Hepatocyte (in vitro differentiated cells): ENCODE measurements around the gene DNAI2.

ENCODE experiments used
- EZH2 ChIP-seq: fragments of 200-600 bp; sonication (generic); IDR thresholded peaks from 2 replicates; pipeline ENCODE4 v1.6.1; 2016; ENCODE audit warnings: antibody characterized with exemption, mild to moderate bottlenecking, borderline replicate concordance
- EZH2phosphoT487 ChIP-seq: fragments of 200-600 bp; sonication (generic); IDR thresholded peaks from one replicate; pipeline ENCODE4 v1.6.1; 2018; ENCODE audit warnings: antibody characterized with exemption, mild to moderate bottlenecking, low read depth, moderate library complexity; ENCODE audit not compliant: unreplicated experiment, severe bottlenecking
- TF ChIP-seq, protein P1 (sequence below): fragments of 200-600 bp; sonication (generic); IDR thresholded peaks from 2 replicates; pipeline ENCODE4 v1.5.1; 2016; ENCODE audit warnings: antibody characterized with exemption, mild to moderate bottlenecking; ENCODE audit not compliant: poor library complexity

DNA sequence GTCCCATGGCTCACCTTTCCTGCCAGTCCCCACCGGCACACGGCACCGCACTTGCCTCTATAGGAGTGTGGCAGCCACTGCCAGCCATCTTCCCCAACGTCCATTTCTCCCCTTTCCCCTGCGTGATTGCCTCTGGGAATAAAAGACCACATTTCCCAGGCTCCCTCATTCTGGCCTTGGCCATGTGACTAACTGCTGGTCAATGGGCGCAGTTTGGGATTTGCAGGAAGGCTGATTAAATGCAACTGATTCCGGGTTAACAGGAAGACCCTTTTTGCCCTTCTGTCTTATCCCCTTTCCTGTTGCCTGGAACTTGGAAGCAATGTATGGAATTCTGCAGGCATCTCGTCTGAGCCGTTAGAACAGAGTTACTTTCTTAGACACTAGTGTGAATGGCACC lies 84.7 kb downstream of the DNAI2 start:
- TF ChIP-seq, protein P1, sequence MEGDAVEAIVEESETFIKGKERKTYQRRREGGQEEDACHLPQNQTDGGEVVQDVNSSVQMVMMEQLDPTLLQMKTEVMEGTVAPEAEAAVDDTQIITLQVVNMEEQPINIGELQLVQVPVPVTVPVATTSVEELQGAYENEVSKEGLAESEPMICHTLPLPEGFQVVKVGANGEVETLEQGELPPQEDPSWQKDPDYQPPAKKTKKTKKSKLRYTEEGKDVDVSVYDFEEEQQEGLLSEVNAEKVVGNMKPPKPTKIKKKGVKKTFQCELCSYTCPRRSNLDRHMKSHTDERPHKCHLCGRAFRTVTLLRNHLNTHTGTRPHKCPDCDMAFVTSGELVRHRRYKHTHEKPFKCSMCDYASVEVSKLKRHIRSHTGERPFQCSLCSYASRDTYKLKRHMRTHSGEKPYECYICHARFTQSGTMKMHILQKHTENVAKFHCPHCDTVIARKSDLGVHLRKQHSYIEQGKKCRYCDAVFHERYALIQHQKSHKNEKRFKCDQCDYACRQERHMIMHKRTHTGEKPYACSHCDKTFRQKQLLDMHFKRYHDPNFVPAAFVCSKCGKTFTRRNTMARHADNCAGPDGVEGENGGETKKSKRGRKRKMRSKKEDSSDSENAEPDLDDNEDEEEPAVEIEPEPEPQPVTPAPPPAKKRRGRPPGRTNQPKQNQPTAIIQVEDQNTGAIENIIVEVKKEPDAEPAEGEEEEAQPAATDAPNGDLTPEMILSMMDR, result no peak
- TF ChIP-seq EZH2phosphoT487, result no peak
- no peak for TF ChIP-seq EZH2
